Right renal pelvis (tissue), 4 donors: Measurements from ENCODE around the gene LMAN1. TPM values are rescaled to one million over a fixed set of nuclear protein-coding genes. Genes with fewer than 3 reads are reported as not detected.

Experiments used
- DNase-seq, 4 donors: peaks; one replicate each; pipeline ENCODE4 v3.0.0-alpha.2; 2013; ENCODE audit warnings: low read depth in 4 of 4, low spot score in 3 of 4, missing footprints in 1 of 4
- polyA plus RNA-seq, 4 donors: library from polyadenylated mRNA; unstranded; fragments of 120-200 nt; gene quantifications; one replicate each; pipeline ENCODE4 v1.2.1, GENCODE V29; 2013; ENCODE audit not compliant: insufficient read length in 4 of 4

The LMAN1 gene, protein sequence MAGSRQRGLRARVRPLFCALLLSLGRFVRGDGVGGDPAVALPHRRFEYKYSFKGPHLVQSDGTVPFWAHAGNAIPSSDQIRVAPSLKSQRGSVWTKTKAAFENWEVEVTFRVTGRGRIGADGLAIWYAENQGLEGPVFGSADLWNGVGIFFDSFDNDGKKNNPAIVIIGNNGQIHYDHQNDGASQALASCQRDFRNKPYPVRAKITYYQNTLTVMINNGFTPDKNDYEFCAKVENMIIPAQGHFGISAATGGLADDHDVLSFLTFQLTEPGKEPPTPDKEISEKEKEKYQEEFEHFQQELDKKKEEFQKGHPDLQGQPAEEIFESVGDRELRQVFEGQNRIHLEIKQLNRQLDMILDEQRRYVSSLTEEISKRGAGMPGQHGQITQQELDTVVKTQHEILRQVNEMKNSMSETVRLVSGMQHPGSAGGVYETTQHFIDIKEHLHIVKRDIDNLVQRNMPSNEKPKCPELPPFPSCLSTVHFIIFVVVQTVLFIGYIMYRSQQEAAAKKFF
- polyA plus RNA-seq, result 100 to 1,000 TPM; 113 to 133 (median 128) TPM

GRCh38 chr18:59358712-59359575 is at the start of gene LMAN1:
Gene LMAN1 (minus strand): TSS chr18:59359265. CDS start chr18:59359244, 21 bp downstream.
- DNase-seq, result peak; percentile 89 to 93 (median 90)

DNA sequence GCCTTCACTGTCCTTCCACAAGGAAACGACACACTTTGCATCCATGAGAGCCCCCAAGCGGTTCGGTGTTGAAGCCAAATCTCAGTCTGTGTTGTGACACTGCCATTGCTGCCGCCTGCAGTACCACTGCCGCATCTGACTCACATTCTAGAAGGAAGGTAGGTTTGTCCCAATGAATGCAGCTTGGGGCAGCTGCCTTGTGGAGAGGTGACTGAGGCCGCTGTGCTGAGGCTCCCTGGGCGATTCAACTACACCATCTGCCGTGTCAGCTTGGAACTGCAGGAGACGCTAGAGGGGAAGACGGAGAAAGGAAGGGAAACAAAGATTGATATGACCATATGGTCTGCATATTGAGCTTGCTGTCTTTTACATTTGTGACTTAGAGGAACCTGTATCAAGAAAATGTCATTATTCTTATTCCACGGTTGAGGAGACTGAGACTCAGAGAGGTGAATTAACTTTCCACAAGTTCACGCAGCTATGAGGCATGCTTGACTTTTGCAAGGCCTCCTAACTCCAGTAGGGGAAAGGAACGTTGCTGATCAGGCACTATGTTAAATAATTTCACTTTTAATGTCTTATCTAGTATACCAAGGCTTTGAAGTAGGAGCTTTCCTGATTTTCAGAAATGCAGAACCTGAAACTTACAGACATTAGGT is 43.5 kb upstream of the LMAN1 start:
- peak; percentile 52 to 72 (median 61) for DNase-seq

GRCh38 chr18:59400407-59400806 is 41.3 kb upstream of the LMAN1 start:
- DNase-seq, result no peak

DNA sequence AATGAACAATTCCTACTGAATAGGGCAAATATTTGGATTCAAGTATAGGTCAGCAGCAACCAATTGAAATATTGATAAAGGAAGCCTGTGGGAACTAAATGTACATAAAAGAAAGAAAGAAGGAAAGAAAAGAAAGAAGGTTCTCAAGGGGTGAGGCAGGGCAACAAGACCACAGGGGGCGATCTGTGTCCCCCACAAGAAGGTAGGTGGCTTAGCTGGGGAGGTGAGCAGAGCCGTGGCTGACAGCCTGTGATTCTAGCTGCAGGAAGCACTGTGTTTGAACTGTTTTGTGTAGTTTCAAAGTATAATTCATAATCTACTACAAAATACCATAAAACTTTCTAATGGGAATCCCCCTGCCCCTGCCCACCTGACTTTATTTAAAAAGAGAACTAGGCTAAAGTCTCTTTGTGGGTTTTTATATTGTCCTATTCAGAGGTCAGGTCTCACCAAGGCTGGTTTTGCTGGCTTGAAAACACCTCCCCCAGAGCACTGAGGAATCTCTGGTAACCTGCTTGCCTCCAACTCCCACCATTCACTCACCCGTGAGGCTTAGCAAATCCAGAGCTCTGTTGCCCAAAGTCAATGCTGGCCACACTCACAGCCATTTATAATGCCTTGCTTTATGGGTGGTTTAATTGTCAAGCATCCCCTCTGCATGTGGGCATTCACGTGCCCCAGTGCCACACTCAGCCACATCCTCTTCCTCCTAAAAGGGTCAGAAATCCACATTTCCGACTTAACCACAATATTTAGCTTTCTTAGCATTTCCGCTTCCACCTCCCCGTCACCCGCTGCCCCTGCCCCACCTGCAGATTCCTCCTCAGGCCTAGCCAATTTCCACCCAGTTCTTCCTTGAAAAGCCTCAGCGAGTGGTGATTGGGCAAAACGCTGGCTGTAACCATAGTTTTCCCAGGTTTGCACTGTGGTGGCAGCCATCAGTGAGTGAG is 36.4 kb upstream of the LMAN1 start:
- DNase-seq, result no peak

- DNase-seq, result no peak
Observed at GRCh38 chr18:59393381-59393780, 34.3 kb upstream of the LMAN1 start.

DNA sequence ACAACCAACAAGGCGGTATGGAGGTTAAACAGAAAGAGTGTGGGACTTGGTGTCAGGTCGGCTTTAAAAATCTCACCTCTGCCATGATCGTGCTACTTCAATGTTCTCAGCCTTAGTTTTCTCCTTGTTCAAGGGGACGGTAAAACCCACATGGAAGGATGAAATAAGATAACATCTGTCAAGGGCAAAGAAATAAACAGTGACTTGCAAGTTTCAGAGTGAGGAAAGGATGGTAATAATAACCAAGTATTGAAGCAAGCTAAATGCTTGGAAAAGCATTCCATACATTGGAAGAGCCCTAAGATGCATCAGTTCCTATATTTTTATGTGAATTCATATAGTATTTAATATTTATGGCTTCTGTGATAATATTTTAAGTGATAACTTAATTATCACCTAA is 29.8 kb upstream of the LMAN1 start:
- DNase-seq, result no peak

GRCh38 chr18:59387687-59388565 is 28.9 kb upstream of the LMAN1 start:
- DNase-seq, result no peak

- no peak for DNase-seq
Observed at GRCh38 chr18:59386909-59387686, 28.0 kb upstream of the LMAN1 start.

DNA sequence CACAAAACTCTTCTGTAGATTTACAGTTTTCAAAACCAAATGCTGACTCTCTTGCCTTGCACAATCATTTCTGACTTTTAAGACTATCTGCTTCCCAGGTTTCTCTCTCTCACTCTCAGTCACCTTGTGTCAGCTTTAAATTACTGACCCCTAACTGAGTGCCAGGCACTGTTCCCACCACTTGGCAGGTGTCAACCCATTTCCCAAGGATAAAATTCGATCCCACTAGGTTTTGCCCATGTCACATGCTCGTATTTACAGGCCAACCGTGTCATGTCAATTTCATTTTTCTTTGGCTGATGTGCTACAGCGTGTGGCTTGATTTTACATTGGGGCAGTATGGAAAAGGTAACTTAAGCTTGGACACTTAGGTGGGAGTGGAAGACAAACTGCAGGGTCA is 26.1 kb upstream of the LMAN1 start:
- no peak for DNase-seq

- no peak for DNase-seq
Observed at GRCh38 chr18:59383851-59384250, 24.8 kb upstream of the LMAN1 start.

- no peak for DNase-seq
Observed at GRCh38 chr18:59382383-59382782, 23.3 kb upstream of the LMAN1 start.

- DNase-seq, result no peak
Observed at GRCh38 chr18:59381949-59382348, 22.9 kb upstream of the LMAN1 start.

- DNase-seq, result no peak
Observed at GRCh38 chr18:59380706-59381105, 21.6 kb upstream of the LMAN1 start.

DNA sequence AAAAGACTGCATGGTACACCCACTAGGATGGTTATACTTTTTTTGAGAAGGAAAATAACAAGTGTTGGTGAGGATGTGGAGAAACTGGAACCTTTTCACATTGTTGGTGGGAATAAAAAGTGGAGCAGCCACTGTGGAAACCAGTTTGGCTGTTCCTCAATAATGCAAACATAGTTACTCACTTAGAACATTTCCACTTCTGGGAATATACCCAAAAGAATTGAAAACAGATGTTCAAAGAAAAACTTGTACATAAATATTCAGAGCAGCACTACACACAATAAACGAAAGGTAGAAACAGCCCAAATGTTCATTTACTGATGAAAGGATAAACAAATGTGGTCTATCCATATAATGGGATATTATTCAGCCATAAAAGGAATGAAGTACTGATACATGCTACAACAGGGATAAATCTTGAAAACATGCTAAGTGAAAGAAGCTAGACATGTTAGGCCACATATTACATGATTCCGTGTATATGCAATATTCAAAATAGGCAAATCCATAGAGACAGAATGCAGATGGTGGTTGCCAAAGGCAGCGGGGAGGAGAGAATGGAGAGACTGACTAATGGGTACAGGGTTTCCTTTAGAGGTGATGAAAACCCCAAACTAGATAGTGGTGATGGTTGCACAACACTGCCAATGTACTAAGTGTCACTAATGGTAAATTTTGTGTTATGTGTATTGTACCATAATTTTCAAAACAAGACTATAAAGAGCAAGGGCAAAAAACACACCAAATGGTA is 20.9 kb upstream of the LMAN1 start:
- no peak for DNase-seq

DNA sequence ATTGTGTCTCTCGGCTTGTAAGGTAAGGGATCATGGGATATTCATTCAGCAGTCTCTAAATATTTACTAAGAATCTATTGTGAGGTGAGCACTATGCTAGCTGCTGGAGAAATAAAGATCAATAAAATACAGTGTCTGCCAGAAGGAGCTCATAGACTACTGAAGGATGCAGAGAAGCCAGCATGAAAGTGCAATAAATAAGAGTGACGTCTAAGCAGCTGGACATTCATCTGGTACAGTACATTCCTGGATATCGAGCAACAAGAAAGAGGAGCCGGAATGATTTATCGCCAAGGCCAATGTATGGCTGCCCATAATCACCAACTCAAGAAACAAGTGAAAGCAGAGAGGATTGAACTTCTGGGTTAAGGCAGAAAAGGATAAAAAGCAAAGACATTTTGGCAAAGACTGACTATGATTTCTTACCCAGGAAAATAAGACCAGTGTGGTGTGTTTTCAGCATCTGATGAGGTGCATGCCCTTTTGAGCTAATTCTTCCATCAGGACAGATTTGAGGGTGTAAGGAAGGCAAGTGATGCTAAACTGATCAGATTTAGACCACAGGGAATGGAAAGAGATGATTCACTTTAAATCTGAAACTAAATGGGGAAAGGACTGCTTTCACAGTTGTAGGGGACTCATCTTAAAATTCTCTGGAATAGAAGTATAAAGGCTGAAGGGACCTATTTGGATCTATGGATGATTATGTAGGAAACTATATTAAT is 18.7 kb upstream of the LMAN1 start:
- DNase-seq, result no peak

DNA sequence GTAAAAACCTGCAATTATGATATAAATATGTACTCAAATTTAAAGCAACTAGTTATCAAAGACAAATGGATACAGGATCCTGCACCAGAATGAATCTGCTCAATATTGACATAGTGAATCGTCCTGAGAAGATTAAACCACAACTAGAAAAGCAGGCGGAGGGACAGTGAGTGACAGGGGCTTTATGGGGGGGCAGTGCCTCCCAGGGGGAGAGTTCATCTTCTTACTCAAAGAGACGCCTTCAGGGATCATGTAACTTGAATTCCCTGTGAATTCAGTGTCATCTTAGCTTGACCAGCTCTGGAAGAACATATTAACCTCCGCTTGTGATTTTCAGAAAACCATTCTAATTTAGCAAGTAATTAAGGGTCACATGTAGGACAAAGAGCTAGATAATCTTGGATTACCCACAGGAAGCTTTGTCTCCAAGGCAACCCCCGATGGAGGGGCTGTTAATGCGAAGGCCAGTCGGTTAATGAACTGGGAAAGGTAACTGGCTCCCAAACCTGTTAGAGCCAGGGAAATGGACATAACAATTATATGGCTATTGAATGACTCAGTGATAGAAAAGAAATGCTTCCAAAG is 17.4 kb upstream of the LMAN1 start:
- no peak for DNase-seq
